Heart left ventricle (tissue), 16 donors: Measurements from ENCODE around the gene THPO. TPM values are rescaled to one million over a fixed set of nuclear protein-coding genes. Genes with fewer than 3 reads are reported as not detected.
A peak's percentile ranks its signal among the peaks of the same experiment; 100 is the strongest.

ENCODE experiments used
- ATAC-seq, 4 donors: fragments of 200-7000 bp; cut with Tn5 transposase; one replicate each; pipeline ENCODE4 v1.9.1; 2020 to 2022; ENCODE audit warnings: moderate library complexity in 4 of 4, mild to moderate bottlenecking in 3 of 4, moderate number of reproducible peaks in 1 of 4
- DNase-seq, 5 donors: peaks; one replicate each; pipeline ENCODE4 v3.0.0-alpha.2; 2020
- H3K27ac ChIP-seq, 12 donors: fragments of 200-600 bp; sonication (generic) in 4 of 12; one replicate each; pipeline versions ENCODE4 v1.5.0 to v1.8.0; 2016 to 2022; ENCODE audit warnings: mild to moderate bottlenecking in 2 of 12
- H3K27me3 ChIP-seq, 9 donors: fragments of 200-600 bp; sonication (generic) in 2 of 9; one replicate each; pipeline versions ENCODE4 v1.5.1 to v1.8.0; 2016 to 2022; ENCODE audit warnings: mild to moderate bottlenecking in 3 of 9
- H3K36me3 ChIP-seq, 9 donors: fragments of 200-600 bp; sonication (generic) in 2 of 9; one replicate each; pipeline versions ENCODE4 v1.5.0 to v1.8.0; 2018 to 2022; ENCODE audit warnings: mild to moderate bottlenecking in 2 of 9
- H3K4me1 ChIP-seq, 12 donors: fragments of 200-600 bp; sonication (generic) in 4 of 12; one replicate each; pipeline versions ENCODE4 v1.5.0 to v1.8.0; 2016 to 2022; ENCODE audit warnings: mild to moderate bottlenecking in 3 of 12
- H3K4me3 ChIP-seq, 12 donors: fragments of 200-600 bp; sonication (generic) in 4 of 12; one replicate each; pipeline versions ENCODE4 v1.5.0 to v1.8.0; 2017 to 2022; ENCODE audit warnings: mild to moderate bottlenecking in 9 of 12, moderate library complexity in 4 of 12
- H3K9me3 ChIP-seq, 12 donors: fragments of 200-600 bp; sonication (generic) in 4 of 12; one replicate each; pipeline versions ENCODE4 v1.5.0 to v1.8.0; 2016 to 2022; ENCODE audit warnings: mild to moderate bottlenecking in 1 of 12
- POLR2A ChIP-seq, 2 donors: fragments of 450-650 bp; IDR thresholded peaks; one replicate each; pipeline ENCODE4 v1.6.1; 2017; ENCODE audit warnings: antibody characterized with exemption in 2 of 2, mild to moderate bottlenecking in 2 of 2, moderate library complexity in 2 of 2
- WGBS, 4 donors: extraction: QIAGEN DNeasy Blood & Tissue Kit in 2 of 4; methylation state at CpG; one replicate each; pipeline versions ENCODE4 v1.1.5 to v1.1.7; 2013 to 2018; 5-methylcytosine and 5-hydroxymethylcytosine counted together
- intact Hi-C, 10 donors: fragments of 100-400 bp; cut with DNase I; formaldehyde crosslinking; loops; one replicate each; pipeline versions ENCODE4 v1.11.1 to v1.14.2; 2022
- polyA plus RNA-seq, 2 donors: library from polyadenylated mRNA; stranded (reverse); fragments of 200-250 nt; gene quantifications; one replicate each; pipeline ENCODE4 v1.2.3, GENCODE V29; 2013
- total RNA-seq, 9 donors: library from RNA; depleted of rRNA in 2 of 9; stranded (reverse); fragments of >200 nt in 2 of 9; fragmentation: NEBNext Ultra II Directional in 3 of 9; extraction: Animal tissue kit (Norgen Biotek cat#: 25700) in 3 of 9; gene quantifications; one replicate each; pipeline versions ENCODE4 v1.1.0 to v1.2.4, GENCODE V29; 2016 to 2023
- TF ChIP-seq, protein P1 (sequence below), 12 donors: fragments of 200-600 bp; sonication (generic) in 4 of 12; IDR thresholded peaks; one replicate each; pipeline versions ENCODE4 v1.5.0 to v1.8.0; 2018 to 2022; ENCODE audit warnings: antibody characterized with exemption in 12 of 12, mild to moderate bottlenecking in 5 of 12
- donor health status: ischemic (EF 13 %, LVEDD 7.1; RV severe dilation, severe dysfunction).
- donor health status: healthy with polysubstance abuse.
- donor health status: DM: no; HTN: yes; CAD: no.
- donor health status: DM: no; HTN: no; CAD: no.
- donor health status: ischemic (EF 25% LVEDD 6.9; RV normal size, moderate dysfunction).
- donor health status: ischemic (EF 25% LVEDD 5.7; RV mildly dilated, moderate dysfunction).
- donor health status: healthy.
- donor health status: DM: yes; HTN: yes; CAD: no.
- donor health status: ischemic (EF 35%, LVEDD 5.7; RV mildly dilated, moderate dysfunction).
- donor health status: nonischemic (EF 11% LVEDD 7.7; RV severe dilation, severe dysfunction).
- donor health status: DM: yes; HTN: yes; CAD: no.
- donor health status: PGD.
- donor health status: ischemic (EF 29% LVEDD 5.4; RV normal size, mild dysfunction).
- donor health status: nonischemic (EF 23%, LVEDD 6.1; RV moderate dilation, normal function).

Gene THPO
- total and polyA plus RNA-seq, 11 donors = 0.12 to 0.68 (median 0.28) TPM; not detected in 5

DNA sequence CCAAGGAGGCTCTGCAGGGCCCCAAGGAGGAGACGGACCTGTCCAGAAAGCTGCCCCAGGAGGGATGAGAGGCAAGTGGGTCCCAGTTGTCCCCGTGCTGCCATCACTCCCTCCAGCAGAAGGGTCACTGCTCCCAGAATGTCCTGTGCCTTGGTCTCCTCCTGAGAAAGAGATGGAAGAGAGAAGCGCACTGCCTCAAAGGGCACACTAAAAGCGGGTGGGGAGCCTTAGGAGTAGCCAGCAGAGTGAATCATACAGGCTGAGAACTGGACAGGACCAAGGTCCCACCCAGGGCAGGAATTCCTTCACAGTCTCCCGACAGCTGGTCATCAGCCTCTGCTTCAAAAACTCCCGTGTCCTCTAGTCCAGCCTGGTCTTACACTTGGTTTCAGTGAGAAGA is 4.6 kb downstream of the THPO start:
- 72 to 83% (median 80%) methylated on average over 6 of the region's 6 CpGs for WGBS, 4 donors
- TF ChIP-seq, protein P1, sequence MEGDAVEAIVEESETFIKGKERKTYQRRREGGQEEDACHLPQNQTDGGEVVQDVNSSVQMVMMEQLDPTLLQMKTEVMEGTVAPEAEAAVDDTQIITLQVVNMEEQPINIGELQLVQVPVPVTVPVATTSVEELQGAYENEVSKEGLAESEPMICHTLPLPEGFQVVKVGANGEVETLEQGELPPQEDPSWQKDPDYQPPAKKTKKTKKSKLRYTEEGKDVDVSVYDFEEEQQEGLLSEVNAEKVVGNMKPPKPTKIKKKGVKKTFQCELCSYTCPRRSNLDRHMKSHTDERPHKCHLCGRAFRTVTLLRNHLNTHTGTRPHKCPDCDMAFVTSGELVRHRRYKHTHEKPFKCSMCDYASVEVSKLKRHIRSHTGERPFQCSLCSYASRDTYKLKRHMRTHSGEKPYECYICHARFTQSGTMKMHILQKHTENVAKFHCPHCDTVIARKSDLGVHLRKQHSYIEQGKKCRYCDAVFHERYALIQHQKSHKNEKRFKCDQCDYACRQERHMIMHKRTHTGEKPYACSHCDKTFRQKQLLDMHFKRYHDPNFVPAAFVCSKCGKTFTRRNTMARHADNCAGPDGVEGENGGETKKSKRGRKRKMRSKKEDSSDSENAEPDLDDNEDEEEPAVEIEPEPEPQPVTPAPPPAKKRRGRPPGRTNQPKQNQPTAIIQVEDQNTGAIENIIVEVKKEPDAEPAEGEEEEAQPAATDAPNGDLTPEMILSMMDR (IDR thresholded peaks at IDR 0.05) = no peak
- no peak for TF ChIP-seq POLR2A (IDR thresholded peaks at IDR 0.05)
- Histone ChIP-seq H3K9me3 (no peaks in the 10 kb centered on the region), H3K4me3 (no peak overlapping the region), H3K4me1 (peaks cover 0 to 35% (median 22%) of the 10 kb centered on the region in 12 donors), H3K27me3 (peaks cover 0 to 22% (median 16%) of the 10 kb centered on the region in 9 donors), H3K27ac (peak overlapping the region in 1 of 12 donors; percentile 37), H3K36me3 (peaks cover 0 to 20% (median 9%) of the 10 kb centered on the region in 9 donors)
- intact Hi-C loops = loop anchor here (2.0 to 10.0 kb wide), 7 partner anchors 94 to 404 kb away; no protein-coding TSS in a partner anchor
- DNase-seq = peak in 1 of 5 donors; percentile 47
- peak in 3 of 4 donors; percentile 55 to 66 (median 56) for ATAC-seq

DNA sequence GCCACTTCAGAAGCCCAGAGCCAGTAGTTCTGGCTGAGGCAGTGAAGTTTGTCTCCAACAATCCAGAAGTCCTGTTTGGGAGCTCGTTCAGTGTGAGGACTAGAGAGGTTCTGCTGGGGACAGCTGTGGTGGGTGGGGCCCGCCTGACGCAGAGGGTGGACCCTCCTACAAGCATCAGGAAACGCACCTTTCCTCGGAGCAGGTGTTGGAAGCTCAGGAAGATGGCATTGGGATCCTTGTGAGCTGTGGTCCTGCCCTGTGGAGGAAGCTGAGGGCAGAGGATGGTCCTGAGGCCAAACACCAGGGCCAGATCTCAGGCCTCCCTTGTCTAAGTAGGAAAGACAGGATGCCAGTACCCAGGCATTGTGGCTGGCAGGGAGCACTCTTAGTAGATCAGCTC is 5.1 kb downstream of the THPO start:
- peak overlapping the region in 1 of 12 donors; percentile 37 for H3K27ac ChIP-seq
- no peak for ATAC-seq
- H3K27me3 ChIP-seq = peaks cover 0 to 17% (median 13%) of the 10 kb centered on the region in 9 donors
- peaks cover 0 to 25% (median 15%) of the 10 kb centered on the region in 9 donors for H3K36me3 ChIP-seq
- no peak overlapping the region for H3K4me3 ChIP-seq
- intact Hi-C loops = loop anchor here (2.0 to 10.0 kb wide), 7 partner anchors 94 to 404 kb away; no protein-coding TSS in a partner anchor
- no peaks in the 10 kb centered on the region for H3K9me3 ChIP-seq
- no peak for DNase-seq
- 57 to 71% (median 71%) methylated on average over 5 of the region's 5 CpGs for WGBS, 4 donors
- peaks cover 0 to 35% (median 19%) of the 10 kb centered on the region in 12 donors for H3K4me1 ChIP-seq
- TF ChIP-seq POLR2A (IDR thresholded peaks at IDR 0.05) = no peak
- TF ChIP-seq, protein P1 (IDR thresholded peaks at IDR 0.05) = no peak

DNA sequence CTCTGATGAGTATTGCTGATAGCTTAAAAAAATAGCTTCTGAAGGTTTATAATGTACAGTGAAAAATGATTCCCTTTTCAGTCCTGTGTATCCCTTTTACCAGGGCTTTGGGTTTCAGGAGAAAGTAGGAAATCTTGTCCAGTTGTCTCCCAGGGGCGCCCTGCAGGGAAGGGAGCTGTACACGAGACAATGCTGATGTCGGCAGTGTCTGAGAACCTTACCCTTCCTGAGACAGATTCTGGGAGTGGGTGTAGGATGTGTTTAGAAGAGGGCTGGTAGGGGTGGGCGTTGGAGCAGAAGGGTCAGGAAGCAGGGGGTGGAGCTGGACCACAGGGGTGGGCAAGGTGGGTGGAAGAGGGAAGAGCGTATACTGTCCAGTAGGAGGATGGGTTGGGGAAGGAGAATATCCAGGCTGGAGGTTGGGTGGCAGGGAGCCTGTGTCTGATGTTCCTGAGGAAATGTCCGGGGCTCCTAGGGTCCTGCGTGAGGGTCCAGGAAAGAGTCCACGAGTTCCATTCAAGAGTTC is 5.6 kb downstream of the THPO start:
- DNase-seq = no peak
- H3K36me3 ChIP-seq = peaks cover 0 to 30% (median 19%) of the 10 kb centered on the region in 9 donors
- no peaks in the 10 kb centered on the region for H3K9me3 ChIP-seq
- H3K27me3 ChIP-seq = peaks cover 0 to 15% (median 10%) of the 10 kb centered on the region in 9 donors
- no peak overlapping the region for H3K4me3 ChIP-seq
- H3K4me1 ChIP-seq = peaks cover 0 to 32% (median 17%) of the 10 kb centered on the region in 12 donors
- intact Hi-C loops = loop anchor here (2.0 to 10.0 kb wide), 7 partner anchors 95 to 405 kb away; no protein-coding TSS in a partner anchor
- TF ChIP-seq, protein P1 (IDR thresholded peaks at IDR 0.05) = no peak
- TF ChIP-seq POLR2A (IDR thresholded peaks at IDR 0.05) = no peak
- no peak for ATAC-seq
- WGBS, 4 donors = 61 to 70% (median 64%) methylated on average over 8 of the region's 8 CpGs
- no peak overlapping the region for H3K27ac ChIP-seq

DNA sequence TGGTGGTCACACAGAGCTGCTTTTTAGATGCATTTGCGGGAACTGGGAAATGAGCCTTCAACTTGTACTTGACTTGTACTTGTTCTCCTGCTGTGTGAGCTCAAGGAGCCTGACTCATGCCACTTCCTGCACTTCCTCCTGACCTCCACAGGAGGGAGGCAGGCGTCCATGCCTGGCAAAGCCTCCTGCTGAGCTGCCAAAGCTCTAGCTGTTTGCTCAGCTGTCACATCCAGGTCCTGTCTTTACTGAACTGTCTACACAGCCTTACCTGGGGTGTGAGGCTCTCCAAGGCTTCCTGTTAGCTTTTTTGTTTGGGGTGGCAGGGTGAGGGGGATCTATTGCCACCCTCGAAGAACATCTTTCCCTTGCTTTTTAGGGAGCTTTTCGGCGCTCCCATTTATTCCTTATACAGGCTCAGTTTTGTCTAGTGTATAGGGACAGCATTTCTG is 6.4 kb downstream of the THPO start:
- peaks cover 0 to 11% (median 4%) of the 10 kb centered on the region in 9 donors for H3K27me3 ChIP-seq
- H3K9me3 ChIP-seq = no peaks in the 10 kb centered on the region
- peaks cover 0 to 38% (median 26%) of the 10 kb centered on the region in 9 donors for H3K36me3 ChIP-seq
- peak overlapping the region in 1 of 12 donors; percentile 10 for H3K27ac ChIP-seq
- DNase-seq = peak; percentile 71 to 88 (median 85)
- WGBS, 4 donors = 50 to 54% (median 52%) methylated on average over 5 of the region's 5 CpGs
- peaks cover 0 to 32% (median 17%) of the 10 kb centered on the region in 12 donors for H3K4me1 ChIP-seq
- no peak for TF ChIP-seq POLR2A (IDR thresholded peaks at IDR 0.05)
- TF ChIP-seq, protein P1 (IDR thresholded peaks at IDR 0.05) = peak; percentile 88 to 97 (median 94)
- H3K4me3 ChIP-seq = no peak overlapping the region
- peak; percentile 78 to 91 (median 87) for ATAC-seq
- intact Hi-C loops = loop anchor here (1.0 to 10.0 kb wide), 11 partner anchors 96 to 406 kb away; no protein-coding TSS in a partner anchor
